ENCODE data around the gene BPIFB6.

BPIFB6 gene

GRCh38 chr20:33026072-33026778 is 5.2 kb upstream of the BPIFB6 start:
- no peak overlapping the region for H3K4me3 ChIP-seq (ENCODE audit: control insufficient read depth, low read depth, low read length)
- TF ChIP-seq, protein P1, sequence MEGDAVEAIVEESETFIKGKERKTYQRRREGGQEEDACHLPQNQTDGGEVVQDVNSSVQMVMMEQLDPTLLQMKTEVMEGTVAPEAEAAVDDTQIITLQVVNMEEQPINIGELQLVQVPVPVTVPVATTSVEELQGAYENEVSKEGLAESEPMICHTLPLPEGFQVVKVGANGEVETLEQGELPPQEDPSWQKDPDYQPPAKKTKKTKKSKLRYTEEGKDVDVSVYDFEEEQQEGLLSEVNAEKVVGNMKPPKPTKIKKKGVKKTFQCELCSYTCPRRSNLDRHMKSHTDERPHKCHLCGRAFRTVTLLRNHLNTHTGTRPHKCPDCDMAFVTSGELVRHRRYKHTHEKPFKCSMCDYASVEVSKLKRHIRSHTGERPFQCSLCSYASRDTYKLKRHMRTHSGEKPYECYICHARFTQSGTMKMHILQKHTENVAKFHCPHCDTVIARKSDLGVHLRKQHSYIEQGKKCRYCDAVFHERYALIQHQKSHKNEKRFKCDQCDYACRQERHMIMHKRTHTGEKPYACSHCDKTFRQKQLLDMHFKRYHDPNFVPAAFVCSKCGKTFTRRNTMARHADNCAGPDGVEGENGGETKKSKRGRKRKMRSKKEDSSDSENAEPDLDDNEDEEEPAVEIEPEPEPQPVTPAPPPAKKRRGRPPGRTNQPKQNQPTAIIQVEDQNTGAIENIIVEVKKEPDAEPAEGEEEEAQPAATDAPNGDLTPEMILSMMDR (IDR thresholded peaks at IDR 0.05; ENCODE audit: control insufficient read depth, insufficient read depth, low read depth, low read length, missing control alignments) = no peak
- no peak for DNase-seq (ENCODE audit: low read depth)

GRCh38 chr20:33026779-33027759 is 4.4 kb upstream of the BPIFB6 start:
- no peak overlapping the region for H3K4me3 ChIP-seq (ENCODE audit: control insufficient read depth, low read depth, low read length)
- DNase-seq (ENCODE audit: low read depth) = no peak
- TF ChIP-seq, protein P1 (IDR thresholded peaks at IDR 0.05; ENCODE audit: control insufficient read depth, insufficient read depth, low read depth, low read length, missing control alignments) = no peak

- DNase-seq (ENCODE audit: low read depth) = no peak
- TF ChIP-seq, protein P1 (IDR thresholded peaks at IDR 0.05; ENCODE audit: control insufficient read depth, insufficient read depth, low read depth, low read length, missing control alignments) = no peak
- H3K4me3 ChIP-seq (ENCODE audit: control insufficient read depth, low read depth, low read length) = no peak overlapping the region
These were observed 3.4 kb upstream of the BPIFB6 start for GRCh38 chr20:33027769-33028751.

DNA sequence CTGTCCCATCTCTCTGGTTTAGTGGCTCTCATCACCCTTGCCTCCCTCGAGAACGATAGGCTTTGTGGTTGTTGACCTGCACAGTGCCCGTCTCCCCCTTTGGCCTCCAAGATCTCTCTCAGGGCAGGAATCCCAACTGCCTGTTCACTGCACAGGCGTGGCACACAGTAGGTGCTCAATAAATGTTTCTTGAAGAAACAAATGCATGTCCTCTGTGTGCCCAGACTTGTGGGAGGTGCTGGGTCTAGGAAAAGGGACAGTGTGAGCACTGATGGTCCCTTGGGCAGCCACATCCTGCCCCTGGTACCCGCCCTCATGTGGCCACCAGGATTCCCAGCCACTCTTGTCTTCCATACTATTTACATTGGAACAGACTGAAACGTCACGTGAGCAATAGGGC is 2.6 kb upstream of the BPIFB6 start:
- TF ChIP-seq, protein P1 (IDR thresholded peaks at IDR 0.05; ENCODE audit: control insufficient read depth, insufficient read depth, low read depth, low read length, missing control alignments) = no peak
- DNase-seq (ENCODE audit: low read depth) = no peak
- no peak overlapping the region for H3K4me3 ChIP-seq (ENCODE audit: control insufficient read depth, low read depth, low read length)

- DNase-seq (ENCODE audit: low read depth) = no peak
- H3K4me3 ChIP-seq (ENCODE audit: control insufficient read depth, low read depth, low read length) = no peak overlapping the region
- TF ChIP-seq, protein P1 (IDR thresholded peaks at IDR 0.05; ENCODE audit: control insufficient read depth, insufficient read depth, low read depth, low read length, missing control alignments) = no peak
These were observed 1.4 kb upstream of the BPIFB6 start for GRCh38 chr20:33030076-33030475.

DNA sequence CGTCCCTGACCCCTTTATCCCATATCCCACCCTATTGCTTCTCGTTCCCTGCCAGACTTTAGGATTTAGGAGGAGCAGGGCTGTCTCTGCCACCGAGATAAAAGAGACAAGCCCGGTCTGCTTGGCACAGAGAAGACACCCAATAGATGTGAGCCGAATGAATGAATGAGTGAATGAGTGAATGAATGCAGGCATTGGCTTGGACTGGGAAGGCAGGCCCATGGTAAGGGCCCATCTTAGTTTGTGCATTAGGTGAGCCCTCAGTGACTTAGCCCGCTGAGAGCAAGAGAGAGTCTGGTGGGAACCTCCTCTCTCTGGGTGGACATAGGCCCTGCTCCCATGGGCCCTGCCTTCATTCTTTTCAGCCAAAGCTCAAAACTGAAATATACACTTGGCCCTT is 879 bp upstream of the BPIFB6 start:
- no peak overlapping the region for H3K4me3 ChIP-seq (ENCODE audit: control insufficient read depth, low read depth, low read length)
- TF ChIP-seq, protein P1 (IDR thresholded peaks at IDR 0.05; ENCODE audit: control insufficient read depth, insufficient read depth, low read depth, low read length, missing control alignments) = no peak
- no peak for DNase-seq (ENCODE audit: low read depth)

Measured in AG09309 (cell line).